Coronary artery (tissue), 2 donors: ENCODE data around the gene SGMS1.
"Not testable (repeated sequence)": the region's sequence is repeated elsewhere in the genome, so short reads cannot be mapped to it uniquely, and the experiment has no call there.

Experiments used
- DNase-seq: peaks from one replicate; pipeline ENCODE4 v3.0.0-alpha.2; 2017; ENCODE audit warnings: low spot score
- H3K27ac ChIP-seq, 2 donors: fragments of 200-600 bp; sonication (generic); one replicate each; pipeline ENCODE4 v1.5.1; 2016 to 2019
- H3K4me3 ChIP-seq: fragments of 200-600 bp; sonication (generic); 2 replicates; pipeline ENCODE4 v1.5.1; 2016; ENCODE audit warnings: mild to moderate bottlenecking, moderate library complexity
- TF ChIP-seq, protein P1 (sequence below): fragments of 200-600 bp; sonication (generic); IDR thresholded peaks from one replicate; pipeline ENCODE4 v1.5.1; 2019; ENCODE audit warnings: antibody characterized with exemption

SGMS1 gene

DNA sequence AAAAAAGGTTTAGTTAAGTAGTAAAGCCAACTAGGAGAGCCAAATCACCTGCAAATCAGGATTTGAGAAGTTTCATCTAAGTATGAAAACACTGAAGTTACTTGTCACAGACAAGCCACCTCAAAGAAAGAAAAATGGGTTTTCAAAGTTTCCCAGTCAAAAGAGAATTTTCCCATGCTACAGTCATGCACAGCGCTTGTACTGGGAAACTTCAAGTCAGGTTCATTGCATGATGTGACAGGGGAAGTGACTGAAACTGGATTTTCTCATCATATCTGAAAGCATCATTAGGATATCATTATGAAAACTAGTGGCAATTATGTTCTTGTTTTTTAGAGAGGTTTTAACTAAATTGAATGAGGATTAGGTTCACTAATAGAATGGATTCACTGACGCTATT is 167.0 kb downstream of the SGMS1 start:
- TF ChIP-seq, protein P1, sequence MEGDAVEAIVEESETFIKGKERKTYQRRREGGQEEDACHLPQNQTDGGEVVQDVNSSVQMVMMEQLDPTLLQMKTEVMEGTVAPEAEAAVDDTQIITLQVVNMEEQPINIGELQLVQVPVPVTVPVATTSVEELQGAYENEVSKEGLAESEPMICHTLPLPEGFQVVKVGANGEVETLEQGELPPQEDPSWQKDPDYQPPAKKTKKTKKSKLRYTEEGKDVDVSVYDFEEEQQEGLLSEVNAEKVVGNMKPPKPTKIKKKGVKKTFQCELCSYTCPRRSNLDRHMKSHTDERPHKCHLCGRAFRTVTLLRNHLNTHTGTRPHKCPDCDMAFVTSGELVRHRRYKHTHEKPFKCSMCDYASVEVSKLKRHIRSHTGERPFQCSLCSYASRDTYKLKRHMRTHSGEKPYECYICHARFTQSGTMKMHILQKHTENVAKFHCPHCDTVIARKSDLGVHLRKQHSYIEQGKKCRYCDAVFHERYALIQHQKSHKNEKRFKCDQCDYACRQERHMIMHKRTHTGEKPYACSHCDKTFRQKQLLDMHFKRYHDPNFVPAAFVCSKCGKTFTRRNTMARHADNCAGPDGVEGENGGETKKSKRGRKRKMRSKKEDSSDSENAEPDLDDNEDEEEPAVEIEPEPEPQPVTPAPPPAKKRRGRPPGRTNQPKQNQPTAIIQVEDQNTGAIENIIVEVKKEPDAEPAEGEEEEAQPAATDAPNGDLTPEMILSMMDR, result no peak
- no peak for DNase-seq
- Histone ChIP-seq H3K4me3 (no peak overlapping the region), H3K27ac (no peak overlapping the region)

DNA sequence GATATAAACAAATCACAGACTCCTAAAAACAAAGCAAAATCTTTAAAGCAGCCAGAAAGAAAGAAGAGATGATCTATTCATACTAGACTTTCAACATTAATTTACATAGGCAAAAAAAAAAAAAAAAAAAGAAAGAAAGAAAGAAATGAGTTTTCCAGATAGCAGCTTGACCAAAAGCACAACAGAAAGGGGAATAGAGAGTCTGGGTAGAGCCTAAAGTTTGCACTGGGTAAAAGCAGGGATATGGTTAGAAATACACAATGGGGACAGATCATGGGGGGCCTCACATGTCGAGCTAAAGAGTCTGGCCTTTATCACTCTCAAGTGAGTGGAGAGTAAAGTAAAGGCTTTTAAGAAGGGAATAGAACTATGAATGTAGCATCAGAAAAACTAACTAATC is 169.8 kb downstream of the SGMS1 start:
- TF ChIP-seq, protein P1, result no peak
- DNase-seq, result no peak
- Histone ChIP-seq H3K27ac (no peak overlapping the region), H3K4me3 (no peak overlapping the region)

DNA sequence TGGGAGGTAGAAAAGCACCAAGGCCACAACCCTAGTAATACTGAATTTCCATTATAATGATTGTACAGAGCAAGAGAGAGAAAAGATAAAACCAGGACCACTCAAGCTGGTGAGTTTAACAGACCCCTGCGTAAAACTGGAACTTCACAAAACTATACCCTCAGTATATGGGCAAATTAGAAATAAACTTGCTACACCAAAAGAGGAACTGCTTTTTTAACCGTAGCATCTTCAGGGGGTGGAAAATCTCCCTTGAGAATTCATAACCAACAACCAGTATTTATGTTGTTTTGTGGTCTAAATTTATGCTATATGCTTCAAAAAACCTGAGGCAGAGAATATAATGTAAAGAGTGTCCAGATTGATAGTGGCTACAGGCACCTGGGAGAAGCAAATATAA is 171.2 kb downstream of the SGMS1 start:
- no peak for DNase-seq
- TF ChIP-seq, protein P1, result no peak
- Histone ChIP-seq H3K4me3 (no peak overlapping the region), H3K27ac (no peak overlapping the region)

DNA sequence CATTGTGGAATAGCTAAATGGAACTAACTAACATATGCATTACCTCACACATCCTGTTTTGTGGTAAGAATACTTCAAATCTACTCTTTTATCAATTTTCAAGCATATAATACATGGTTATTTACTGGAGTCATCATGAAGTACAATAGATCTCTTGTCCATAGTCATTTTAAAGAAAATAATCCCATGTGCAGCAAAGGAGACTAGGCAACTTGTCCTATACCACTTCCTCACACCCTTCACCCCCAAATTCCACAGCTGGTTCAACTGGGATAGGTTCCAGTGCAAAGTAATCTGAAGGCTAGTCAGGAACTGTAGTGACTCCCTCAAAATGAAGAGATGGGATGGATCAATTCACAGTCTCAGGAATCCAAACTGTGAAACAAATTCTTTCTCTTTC is 176.1 kb downstream of the SGMS1 start:
- TF ChIP-seq, protein P1, result no peak
- no peak for DNase-seq
- H3K4me3 ChIP-seq, result no peak overlapping the region
- no peak overlapping the region for H3K27ac ChIP-seq

DNA sequence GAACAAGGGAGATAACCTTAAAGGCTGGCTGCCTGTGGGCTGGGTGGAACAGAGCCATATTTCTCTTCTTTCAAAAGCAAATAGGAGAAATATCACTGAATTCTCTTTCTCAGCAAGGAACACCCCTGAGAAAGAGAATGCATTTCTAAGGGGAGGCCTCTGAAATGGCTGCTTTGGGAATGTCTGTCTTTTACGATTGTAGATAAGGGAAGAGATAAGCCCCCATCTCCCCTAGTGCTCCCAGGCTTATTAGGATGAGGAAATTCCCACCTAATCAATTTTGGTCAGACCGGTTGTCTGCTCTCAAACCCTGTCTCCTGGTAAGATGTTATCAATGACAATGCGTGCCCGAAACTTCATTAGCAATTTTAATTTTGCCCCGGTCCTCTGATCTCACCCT is 178.0 kb downstream of the SGMS1 start:
- H3K4me3 ChIP-seq, DNase-seq, H3K27ac ChIP-seq: not testable (repeated sequence)

DNA sequence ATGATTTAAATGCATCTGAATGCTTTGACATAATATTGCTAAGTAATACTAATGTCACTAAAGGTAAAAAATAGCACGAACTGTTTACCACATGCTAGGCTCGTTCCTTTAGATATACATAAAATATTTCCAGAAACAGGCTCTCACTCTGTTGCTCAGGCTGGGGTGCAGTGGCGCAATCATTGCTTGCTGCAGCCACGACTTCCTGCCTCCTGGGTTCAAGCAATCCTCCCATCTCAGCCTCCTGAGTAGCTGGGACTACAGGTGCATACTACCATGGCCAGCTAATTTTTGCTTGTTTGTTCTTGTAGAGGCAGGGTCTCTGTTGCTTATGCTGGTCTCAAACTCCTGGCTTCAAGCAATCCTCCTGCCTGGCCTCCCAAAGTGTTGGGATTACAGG is 183.3 kb downstream of the SGMS1 start:
- no peak overlapping the region for H3K27ac ChIP-seq
- H3K4me3 ChIP-seq, result no peak overlapping the region
- DNase-seq, result no peak
- TF ChIP-seq, protein P1, result no peak

DNA sequence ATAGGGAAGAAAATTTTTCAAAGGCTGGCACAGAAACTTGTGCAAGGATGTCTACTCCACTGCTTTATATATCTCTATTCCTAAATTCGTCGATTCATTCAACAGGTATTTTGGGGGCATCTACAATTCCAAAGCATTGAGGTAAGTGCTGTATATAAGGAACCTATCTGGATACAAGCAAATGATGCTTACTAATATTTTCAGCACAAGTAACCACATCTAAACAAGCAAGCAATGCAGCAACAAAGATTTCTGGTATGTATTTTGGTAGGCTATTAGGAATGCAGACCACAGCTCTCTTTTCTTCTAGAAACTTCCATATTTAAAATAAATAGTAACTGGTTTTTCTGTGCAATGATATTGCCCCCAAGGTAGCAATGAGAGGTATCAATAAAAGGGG is 183.9 kb downstream of the SGMS1 start:
- DNase-seq, result no peak
- H3K4me3 ChIP-seq, result no peak overlapping the region
- TF ChIP-seq, protein P1, result no peak
- no peak overlapping the region for H3K27ac ChIP-seq

DNA sequence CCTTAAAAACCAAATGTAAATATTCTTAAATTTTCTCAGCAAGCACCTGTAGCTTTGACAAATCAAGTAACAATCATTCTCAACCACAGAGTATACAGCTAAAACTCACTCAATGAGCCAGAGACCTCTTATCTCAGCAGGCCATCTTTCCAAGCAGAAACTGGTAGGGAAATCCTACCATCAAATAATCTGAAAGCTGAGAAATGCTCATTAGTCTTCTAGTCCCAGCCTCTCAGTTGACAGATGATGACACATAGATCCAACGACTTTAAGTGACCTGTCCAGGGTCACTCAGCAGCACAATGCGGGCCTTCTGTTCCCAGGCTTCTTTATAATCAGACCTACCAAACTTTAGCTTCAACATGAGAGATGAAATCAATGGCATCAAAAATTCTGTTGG is 184.6 kb downstream of the SGMS1 start:
- TF ChIP-seq, protein P1, result no peak
- no peak for DNase-seq
- Histone ChIP-seq H3K27ac (no peak overlapping the region), H3K4me3 (no peak overlapping the region)
